ENCODE data around the gene DBX1. TPM values are rescaled to one million over a fixed set of nuclear protein-coding genes. Genes with fewer than 3 reads are reported as not detected.

Gene DBX1
- polyA plus RNA-seq, 1 donor (not counting 4 experiments of a cell fraction or from before 2014, with no cell fraction given): not detected

DNA sequence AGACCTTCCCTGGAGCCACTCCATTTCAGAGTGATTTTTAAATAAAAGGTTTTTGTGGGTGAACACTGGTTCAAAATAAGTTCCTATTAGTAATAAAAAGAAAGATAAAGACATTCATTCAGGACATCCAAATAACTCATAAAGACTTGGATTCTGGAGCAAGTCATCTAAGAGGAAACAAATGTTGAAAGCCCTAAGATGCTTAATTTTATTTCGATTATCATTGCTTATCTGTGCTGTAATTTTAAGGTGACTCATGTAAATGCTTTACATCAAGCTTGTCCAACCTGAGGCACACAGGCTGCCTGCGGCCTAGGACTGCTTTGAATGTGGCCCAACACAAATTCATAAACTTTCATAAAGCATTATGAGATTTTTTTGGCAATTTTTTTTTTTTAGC lies 34.2 kb upstream of the DBX1 start:
- Histone ChIP-seq H3K27ac (ENCODE audit: control insufficient read depth, insufficient read depth, low read length) (no peak overlapping the region), H3K9me1 (ENCODE audit: control insufficient read depth, extremely low read depth, insufficient read depth, low read length) (no peaks in the 10 kb centered on the region), H3K4me1 (ENCODE audit: control insufficient read depth, extremely low read depth, insufficient read depth, low read length) (no peaks in the 10 kb centered on the region), H3K79me2 (ENCODE audit: control insufficient read depth, insufficient read depth, low read length) (no peaks in the 10 kb centered on the region), H3K9ac (ENCODE audit: control insufficient read depth, extremely low read depth, insufficient read depth, low read length) (no peak overlapping the region), H3K4me3 (ENCODE audit: control insufficient read depth in 2 of 3, extremely low read depth in 1 of 3, insufficient read depth in 2 of 3, low read depth in 1 of 3, low read length in 3 of 3) (no peak overlapping the region), H3K27me3 (ENCODE audit: control insufficient read depth, extremely low read depth, insufficient read depth, low read length) (no peaks in the 10 kb centered on the region), H2AFZ (ENCODE audit: control insufficient read depth, low read length) (no peak overlapping the region), H4K20me1 (ENCODE audit: control insufficient read depth, extremely low read depth, insufficient read depth, low read length) (no peaks in the 10 kb centered on the region), H3K9me3 (ENCODE audit: control insufficient read depth, low read depth, low read length) (no peaks in the 10 kb centered on the region), H3K4me2 (ENCODE audit: control insufficient read depth, extremely low read depth, insufficient read depth, low read depth, low read length) (no peak overlapping the region), H3K36me3 (ENCODE audit: control insufficient read depth in 2 of 2, extremely low read depth in 1 of 2, insufficient read depth in 2 of 2, low read length in 2 of 2) (no peaks in the 10 kb centered on the region)
- DNase-seq (ENCODE audit: low read depth, low spot score) (no peak), FAIRE-seq (no peak)
- dilution Hi-C loops (cut with MboI; ENCODE audit: extremely low pct_ligation_motif_present, low sequenced_read_pairs): no loop called here
- no peak for TF ChIP-seq EZH2 (IDR thresholded peaks at IDR 0.05; ENCODE audit: low read length)
- TF ChIP-seq, protein P1, sequence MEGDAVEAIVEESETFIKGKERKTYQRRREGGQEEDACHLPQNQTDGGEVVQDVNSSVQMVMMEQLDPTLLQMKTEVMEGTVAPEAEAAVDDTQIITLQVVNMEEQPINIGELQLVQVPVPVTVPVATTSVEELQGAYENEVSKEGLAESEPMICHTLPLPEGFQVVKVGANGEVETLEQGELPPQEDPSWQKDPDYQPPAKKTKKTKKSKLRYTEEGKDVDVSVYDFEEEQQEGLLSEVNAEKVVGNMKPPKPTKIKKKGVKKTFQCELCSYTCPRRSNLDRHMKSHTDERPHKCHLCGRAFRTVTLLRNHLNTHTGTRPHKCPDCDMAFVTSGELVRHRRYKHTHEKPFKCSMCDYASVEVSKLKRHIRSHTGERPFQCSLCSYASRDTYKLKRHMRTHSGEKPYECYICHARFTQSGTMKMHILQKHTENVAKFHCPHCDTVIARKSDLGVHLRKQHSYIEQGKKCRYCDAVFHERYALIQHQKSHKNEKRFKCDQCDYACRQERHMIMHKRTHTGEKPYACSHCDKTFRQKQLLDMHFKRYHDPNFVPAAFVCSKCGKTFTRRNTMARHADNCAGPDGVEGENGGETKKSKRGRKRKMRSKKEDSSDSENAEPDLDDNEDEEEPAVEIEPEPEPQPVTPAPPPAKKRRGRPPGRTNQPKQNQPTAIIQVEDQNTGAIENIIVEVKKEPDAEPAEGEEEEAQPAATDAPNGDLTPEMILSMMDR (optimal IDR thresholded peaks at IDR 0.05 in 1 of 3, IDR thresholded peaks at IDR 0.05 in 1 of 3, conservative IDR thresholded peaks at IDR 0.05 in 1 of 3; ENCODE audit: extremely low read depth in 1 of 3, insufficient read depth in 2 of 3, low read length in 3 of 3): no peak

DNA sequence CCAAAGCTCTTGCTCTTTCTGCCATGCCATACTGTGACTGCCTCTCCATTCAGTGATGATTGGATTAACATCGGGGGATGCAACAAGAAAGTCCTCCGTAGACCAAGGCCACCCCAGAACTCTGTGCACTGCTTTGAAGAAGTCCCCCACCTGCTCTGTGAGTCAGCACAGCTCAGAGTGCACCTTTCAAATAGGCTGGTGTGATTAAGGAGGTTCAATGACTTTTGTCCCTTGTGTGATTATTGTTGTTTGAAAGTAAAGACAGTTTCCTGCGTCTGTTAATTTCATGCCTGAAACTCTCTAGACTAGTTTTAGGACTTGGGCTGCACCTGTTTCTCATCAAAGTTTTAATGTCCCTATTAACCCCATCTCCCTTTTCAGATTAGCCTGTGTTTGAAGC lies 33.0 kb upstream of the DBX1 start:
- H3K27me3 ChIP-seq (ENCODE audit: control insufficient read depth, extremely low read depth, insufficient read depth, low read length): no peaks in the 10 kb centered on the region
- no peak for TF ChIP-seq EZH2 (IDR thresholded peaks at IDR 0.05; ENCODE audit: low read length)
- TF ChIP-seq, protein P1 (optimal IDR thresholded peaks at IDR 0.05 in 1 of 3, IDR thresholded peaks at IDR 0.05 in 1 of 3, conservative IDR thresholded peaks at IDR 0.05 in 1 of 3; ENCODE audit: extremely low read depth in 1 of 3, insufficient read depth in 2 of 3, low read length in 3 of 3): no peak
- no peaks in the 10 kb centered on the region for H3K79me2 ChIP-seq (ENCODE audit: control insufficient read depth, insufficient read depth, low read length)
- dilution Hi-C loops (cut with MboI; ENCODE audit: extremely low pct_ligation_motif_present, low sequenced_read_pairs): no loop called here
- no peaks in the 10 kb centered on the region for H3K9me3 ChIP-seq (ENCODE audit: control insufficient read depth, low read depth, low read length)
- no peaks in the 10 kb centered on the region for H3K9me1 ChIP-seq (ENCODE audit: control insufficient read depth, extremely low read depth, insufficient read depth, low read length)
- no peak overlapping the region for H2AFZ ChIP-seq (ENCODE audit: control insufficient read depth, low read length)
- H3K27ac ChIP-seq (ENCODE audit: control insufficient read depth, insufficient read depth, low read length): no peak overlapping the region
- no peaks in the 10 kb centered on the region for H3K4me1 ChIP-seq (ENCODE audit: control insufficient read depth, extremely low read depth, insufficient read depth, low read length)
- H3K4me3 ChIP-seq (ENCODE audit: control insufficient read depth in 2 of 3, extremely low read depth in 1 of 3, insufficient read depth in 2 of 3, low read depth in 1 of 3, low read length in 3 of 3): no peak overlapping the region
- H3K4me2 ChIP-seq (ENCODE audit: control insufficient read depth, extremely low read depth, insufficient read depth, low read depth, low read length): no peak overlapping the region
- DNase-seq (ENCODE audit: low read depth, low spot score): no peak
- FAIRE-seq: no peak
- no peaks in the 10 kb centered on the region for H4K20me1 ChIP-seq (ENCODE audit: control insufficient read depth, extremely low read depth, insufficient read depth, low read length)
- H3K36me3 ChIP-seq (ENCODE audit: control insufficient read depth in 2 of 2, extremely low read depth in 1 of 2, insufficient read depth in 2 of 2, low read length in 2 of 2): no peaks in the 10 kb centered on the region
- H3K9ac ChIP-seq (ENCODE audit: control insufficient read depth, extremely low read depth, insufficient read depth, low read length): no peak overlapping the region
